ENCODE results near the gene TMEM50A.
"Not testable (repeated sequence)": the region's sequence is repeated elsewhere in the genome, so short reads cannot be mapped to it uniquely, and the experiment has no call there.

TMEM50A gene

DNA sequence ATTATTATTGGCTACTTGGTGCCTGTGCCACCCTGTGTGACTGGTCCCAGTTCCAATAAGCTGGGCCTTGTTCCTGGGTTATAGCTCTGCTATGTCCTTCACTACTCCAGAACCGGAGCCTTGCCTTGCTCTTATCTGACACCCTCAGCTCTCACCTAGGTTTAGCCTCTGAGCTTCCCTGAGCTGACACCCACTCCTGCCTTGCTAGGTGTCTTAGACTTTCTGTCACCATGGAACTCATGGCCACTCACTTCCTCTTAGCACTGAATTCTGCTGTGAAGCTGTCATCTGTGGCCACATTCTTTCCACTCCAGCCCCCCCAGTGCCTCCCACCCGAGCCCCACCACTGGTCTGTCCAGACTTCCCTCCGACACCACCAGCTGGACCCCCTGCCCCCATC, 51.6 kb downstream of the TMEM50A start:
- DNase-seq = not testable (repeated sequence)

GRCh38 chr1:25392841-25393240, 54.7 kb downstream of the TMEM50A start:
- no peak for DNase-seq

DNA sequence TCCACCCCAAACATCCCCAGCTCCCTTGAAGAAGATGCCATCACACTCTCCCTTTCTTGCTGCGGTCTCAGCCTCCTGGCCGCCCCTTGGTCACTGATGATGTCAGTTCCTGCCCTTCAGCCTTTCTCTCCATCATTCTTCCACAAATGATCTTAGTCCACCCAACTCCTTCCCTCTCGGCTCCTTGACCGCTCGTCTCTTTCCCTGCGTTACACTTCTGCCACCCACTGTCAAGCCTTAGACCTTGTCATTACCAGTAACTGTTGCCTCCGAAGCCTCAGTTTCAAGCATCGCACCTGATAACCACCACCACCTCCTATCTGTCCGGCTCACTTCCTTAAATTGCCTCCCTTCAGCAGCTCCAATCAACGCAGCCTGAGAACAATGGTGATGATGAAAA, 59.4 kb downstream of the TMEM50A start:
- DNase-seq = not testable (repeated sequence)

GRCh38 chr1:25398079-25398478, 59.9 kb downstream of the TMEM50A start:
- not testable (repeated sequence) for DNase-seq

DNA sequence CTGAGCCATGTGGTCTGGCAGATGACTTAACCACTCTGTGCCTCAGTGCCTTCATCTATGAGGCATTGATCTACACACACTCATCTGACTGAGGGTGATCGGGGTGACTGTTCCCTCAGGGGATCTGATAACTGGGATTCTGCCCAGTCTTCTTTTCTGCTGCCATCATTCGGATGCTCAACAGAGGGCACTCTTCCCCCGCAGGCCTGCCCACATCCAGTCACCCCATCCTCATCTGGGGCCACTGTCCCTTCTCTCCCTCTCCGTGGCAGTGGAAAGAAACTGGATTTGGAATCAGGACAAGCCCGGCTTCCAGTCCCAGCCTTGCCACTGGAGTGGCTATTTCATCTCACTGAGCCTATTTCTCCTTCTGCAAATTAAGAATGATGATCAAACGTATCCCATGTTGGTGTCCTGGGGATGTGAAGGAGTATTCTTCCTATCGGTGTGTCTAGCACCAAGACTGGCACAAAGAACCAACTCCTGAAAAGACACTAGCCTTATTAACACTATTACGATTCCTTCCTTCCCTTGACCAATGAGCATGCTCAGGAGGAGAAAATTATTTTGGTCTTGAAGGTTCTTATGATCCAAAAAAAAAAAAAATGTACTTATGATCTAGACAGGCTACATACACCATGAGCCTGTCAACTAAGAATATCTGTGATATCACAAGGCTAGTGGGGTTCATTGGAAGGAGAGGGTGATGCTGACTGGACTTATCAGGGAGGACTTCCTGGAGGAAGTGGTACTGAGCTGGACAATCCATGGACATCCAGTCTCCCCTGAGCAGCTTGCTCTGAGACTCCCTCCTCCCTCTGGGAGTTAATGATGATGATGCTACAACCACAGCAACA, 65.0 kb downstream of the TMEM50A start:
- DNase-seq = not testable (repeated sequence)

GRCh38 chr1:25405731-25406305, 67.7 kb downstream of the TMEM50A start:
- not testable (repeated sequence) for DNase-seq

DNA sequence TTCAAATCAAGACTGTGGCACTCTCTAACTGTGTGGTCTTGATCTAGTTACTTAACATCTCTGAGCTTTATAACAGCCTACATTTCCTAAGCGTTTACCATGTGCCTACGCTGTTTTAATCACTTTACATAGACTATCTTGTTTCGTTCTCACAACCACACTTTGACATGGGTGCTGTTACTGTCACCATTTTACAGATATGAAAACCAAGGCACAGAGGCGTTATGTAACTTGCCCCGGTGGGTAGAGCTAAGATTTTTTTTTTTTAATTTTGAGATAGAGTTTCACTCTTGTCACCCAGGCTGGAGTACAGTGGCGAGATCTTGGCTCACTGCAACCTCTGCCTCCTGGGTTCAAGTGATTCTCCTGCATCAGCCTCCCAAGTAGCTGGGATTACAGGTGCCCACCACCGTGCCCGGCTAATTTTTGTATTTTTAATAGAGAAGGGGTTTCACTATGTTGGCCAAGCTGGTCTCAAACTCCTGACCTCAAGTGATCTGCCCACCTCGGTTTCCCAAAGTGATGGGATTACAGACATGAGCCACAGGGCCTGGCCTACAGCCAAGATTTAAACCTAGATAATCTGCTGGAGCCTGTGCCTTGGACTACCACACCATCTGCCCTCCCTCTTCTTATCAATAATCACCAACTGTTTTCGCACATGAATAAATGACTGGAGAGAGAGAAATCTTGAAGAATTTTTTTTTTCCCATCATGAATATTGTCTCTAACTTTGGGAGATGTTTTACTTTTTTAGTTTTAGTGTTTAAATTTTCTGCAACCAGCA, 71.7 kb downstream of the TMEM50A start:
- DNase-seq = not testable (repeated sequence)

All from retina (tissue), 1 donor.